Measurements from ENCODE around the gene DCAF7. TPM values are rescaled to one million over a fixed set of nuclear protein-coding genes. Genes with fewer than 3 reads are reported as not detected.

The DCAF7 gene
- total RNA-seq = 26.0 TPM
- 19.8 TPM for polyA plus RNA-seq
- long read RNA-seq, donor 1, full-length matches to known transcripts = 2 of 2 reads
- long read RNA-seq, donor 1, partial matches to known transcripts = 0 of 2 reads
- long read RNA-seq, donor 1, other reads (novel, unspliced or antisense) = 0 of 2 reads
- long read RNA-seq, donor 2 = 0 reads
- long read RNA-seq, donor 3, full-length matches to known transcripts = 13 of 22 reads
- long read RNA-seq, donor 3, partial matches to known transcripts = 9 of 22 reads
- long read RNA-seq, donor 3, other reads (novel, unspliced or antisense) = 0 of 22 reads
- long read RNA-seq, donor 4, full-length matches to known transcripts = 11 of 11 reads
- long read RNA-seq, donor 4, partial matches to known transcripts = 0 of 11 reads
- long read RNA-seq, donor 4, other reads (novel, unspliced or antisense) = 0 of 11 reads
- long read RNA-seq, donor 5, full-length matches to known transcripts = 24 of 38 reads
- long read RNA-seq, donor 5, partial matches to known transcripts = 14 of 38 reads
- long read RNA-seq, donor 5, other reads (novel, unspliced or antisense) = 0 of 38 reads
- long read RNA-seq, donor 6, full-length matches to known transcripts = 17 of 27 reads
- long read RNA-seq, donor 6, partial matches to known transcripts = 10 of 27 reads
- long read RNA-seq, donor 6, other reads (novel, unspliced or antisense) = 0 of 27 reads
- long read RNA-seq, donor 7, full-length matches to known transcripts = 17 of 31 reads
- long read RNA-seq, donor 7, partial matches to known transcripts = 14 of 31 reads
- long read RNA-seq, donor 7, other reads (novel, unspliced or antisense) = 0 of 31 reads
- long read RNA-seq, donor 8, full-length matches to known transcripts = 8 of 14 reads
- long read RNA-seq, donor 8, partial matches to known transcripts = 6 of 14 reads
- long read RNA-seq, donor 8, other reads (novel, unspliced or antisense) = 0 of 14 reads
- long read RNA-seq, donor 9, full-length matches to known transcripts = 11 of 17 reads
- long read RNA-seq, donor 9, partial matches to known transcripts = 6 of 17 reads
- long read RNA-seq, donor 9, other reads (novel, unspliced or antisense) = 0 of 17 reads
- long read RNA-seq, donor 10, full-length matches to known transcripts = 18 of 18 reads
- long read RNA-seq, donor 10, partial matches to known transcripts = 0 of 18 reads
- long read RNA-seq, donor 10, other reads (novel, unspliced or antisense) = 0 of 18 reads

DNA sequence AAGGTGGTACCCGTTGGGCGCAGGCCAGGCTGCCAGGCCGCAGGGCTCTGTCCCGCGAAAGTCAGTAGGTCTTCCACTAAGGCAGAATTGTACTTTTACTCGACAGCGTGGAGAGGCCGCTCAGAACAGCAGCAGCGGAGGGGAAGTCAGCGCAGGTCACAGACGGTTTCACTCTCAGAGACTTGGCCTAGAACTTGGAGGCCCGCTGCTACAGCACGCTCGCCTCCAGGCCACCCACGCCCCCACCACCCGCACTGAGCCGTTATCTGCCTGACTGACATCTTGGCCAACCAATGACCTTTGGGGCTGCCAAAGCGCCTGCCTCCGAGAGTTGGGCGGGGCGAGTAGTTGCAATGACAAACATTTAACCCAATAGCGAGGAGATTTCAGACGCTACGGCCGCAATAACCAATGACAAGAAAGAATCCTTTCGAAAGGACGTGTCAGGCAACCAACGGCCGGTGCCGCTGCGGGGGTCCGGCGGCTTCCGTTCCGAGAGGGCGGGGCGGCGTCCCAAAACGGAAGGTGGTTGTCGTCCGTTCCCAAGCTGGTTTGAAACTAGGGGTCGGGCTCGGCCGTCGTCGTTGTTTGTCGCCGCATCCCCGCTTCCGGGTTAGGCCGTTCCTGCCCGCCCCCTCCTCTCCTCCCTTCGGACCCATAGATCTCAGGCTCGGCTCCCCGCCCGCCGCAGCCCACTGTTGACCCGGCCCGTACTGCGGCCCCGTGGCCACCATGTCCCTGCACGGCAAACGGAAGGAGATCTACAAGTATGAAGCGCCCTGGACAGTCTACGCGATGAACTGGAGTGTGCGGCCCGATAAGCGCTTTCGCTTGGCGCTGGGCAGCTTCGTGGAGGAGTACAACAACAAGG, at the start of gene DCAF7:
TSS of gene DCAF7 (plus strand) at position 532 of the 871 bp plus-strand sequence. CDS start at position 733, 201 bp downstream.
- under 1% methylated on average over 72 of the region's 72 CpGs for WGBS
- H3K4me3 ChIP-seq (ENCODE audit: low read length in 2 of 2) = peak within 1 kb of the TSS; percentile 61 to 96
- peak within 1 kb of the TSS; percentile 87 to 89 for H3K27ac ChIP-seq (ENCODE audit: low read depth in 1 of 2, low read length in 1 of 2)
- H3K36me3 ChIP-seq (ENCODE audit: control insufficient read depth in 2 of 2, insufficient read depth in 2 of 2, low read length in 1 of 2) = peaks cover 0 to 7% of the 10 kb centered on the region in 2 donors
- DNase-seq (ENCODE audit: low read depth in 6 of 9, low spot score in 9 of 9) = peak; percentile 99 to 100 (median 100)
- H3K4me1 ChIP-seq (ENCODE audit: control insufficient read depth in 2 of 2, insufficient read depth in 2 of 2, low read length in 2 of 2) = peaks cover 14 to 20% of the 10 kb centered on the region in 2 donors
- H3K9me3 ChIP-seq (ENCODE audit: control insufficient read depth in 2 of 2, insufficient read depth in 1 of 2, low read length in 1 of 2) = no peaks in the 10 kb centered on the region
- no peaks in the 10 kb centered on the region for H3K27me3 ChIP-seq (ENCODE audit: control insufficient read depth in 2 of 2, insufficient read depth in 1 of 2, low read length in 1 of 2)

- Histone ChIP-seq H3K4me1 (ENCODE audit: control insufficient read depth in 2 of 2, insufficient read depth in 2 of 2, low read length in 2 of 2) (no peaks in the 10 kb centered on the region), H3K27ac (ENCODE audit: low read depth in 1 of 2, low read length in 1 of 2) (no peak overlapping the region), H3K27me3 (ENCODE audit: control insufficient read depth in 2 of 2, insufficient read depth in 1 of 2, low read length in 1 of 2) (peaks cover 0 to 7% of the 10 kb centered on the region in 2 donors), H3K36me3 (ENCODE audit: control insufficient read depth in 2 of 2, insufficient read depth in 2 of 2, low read length in 1 of 2) (no peaks in the 10 kb centered on the region), H3K4me3 (ENCODE audit: low read length in 2 of 2) (no peak overlapping the region), H3K9me3 (ENCODE audit: control insufficient read depth in 2 of 2, insufficient read depth in 1 of 2, low read length in 1 of 2) (no peaks in the 10 kb centered on the region)
- WGBS = 76% methylated on average over 14 of the region's 14 CpGs
- DNase-seq (ENCODE audit: low read depth in 6 of 9, low spot score in 9 of 9) = no peak
These were observed 49.5 kb upstream of the DCAF7 start for GRCh38 chr17:63500543-63501390.

- no peaks in the 10 kb centered on the region for H3K4me1 ChIP-seq (ENCODE audit: control insufficient read depth in 2 of 2, insufficient read depth in 2 of 2, low read length in 2 of 2)
- 89% methylated on average over 8 of the region's 8 CpGs for WGBS
- H3K27ac ChIP-seq (ENCODE audit: low read depth in 1 of 2, low read length in 1 of 2) = no peak overlapping the region
- H3K36me3 ChIP-seq (ENCODE audit: control insufficient read depth in 2 of 2, insufficient read depth in 2 of 2, low read length in 1 of 2) = no peaks in the 10 kb centered on the region
- no peak for DNase-seq (ENCODE audit: low read depth in 6 of 9, low spot score in 9 of 9)
- H3K4me3 ChIP-seq (ENCODE audit: low read length in 2 of 2) = no peak overlapping the region
- H3K27me3 ChIP-seq (ENCODE audit: control insufficient read depth in 2 of 2, insufficient read depth in 1 of 2, low read length in 1 of 2) = peaks cover 0 to 7% of the 10 kb centered on the region in 2 donors
- H3K9me3 ChIP-seq (ENCODE audit: control insufficient read depth in 2 of 2, insufficient read depth in 1 of 2, low read length in 1 of 2) = no peaks in the 10 kb centered on the region
These were observed 47.0 kb upstream of the DCAF7 start for GRCh38 chr17:63503341-63503705.

- Histone ChIP-seq H3K4me1 (ENCODE audit: control insufficient read depth in 2 of 2, insufficient read depth in 2 of 2, low read length in 2 of 2) (no peaks in the 10 kb centered on the region), H3K4me3 (ENCODE audit: low read length in 2 of 2) (no peak overlapping the region), H3K27me3 (ENCODE audit: control insufficient read depth in 2 of 2, insufficient read depth in 1 of 2, low read length in 1 of 2) (peaks cover 0 to 7% of the 10 kb centered on the region in 2 donors), H3K9me3 (ENCODE audit: control insufficient read depth in 2 of 2, insufficient read depth in 1 of 2, low read length in 1 of 2) (no peaks in the 10 kb centered on the region), H3K27ac (ENCODE audit: low read depth in 1 of 2, low read length in 1 of 2) (no peak overlapping the region), H3K36me3 (ENCODE audit: control insufficient read depth in 2 of 2, insufficient read depth in 2 of 2, low read length in 1 of 2) (no peaks in the 10 kb centered on the region)
- DNase-seq (ENCODE audit: low read depth in 6 of 9, low spot score in 9 of 9) = no peak
These were observed 46.0 kb upstream of the DCAF7 start for GRCh38 chr17:63504261-63504660.

- Histone ChIP-seq H3K4me3 (ENCODE audit: low read length in 2 of 2) (no peak overlapping the region), H3K27ac (ENCODE audit: low read depth in 1 of 2, low read length in 1 of 2) (no peak overlapping the region), H3K36me3 (ENCODE audit: control insufficient read depth in 2 of 2, insufficient read depth in 2 of 2, low read length in 1 of 2) (no peaks in the 10 kb centered on the region), H3K4me1 (ENCODE audit: control insufficient read depth in 2 of 2, insufficient read depth in 2 of 2, low read length in 2 of 2) (no peaks in the 10 kb centered on the region), H3K27me3 (ENCODE audit: control insufficient read depth in 2 of 2, insufficient read depth in 1 of 2, low read length in 1 of 2) (peaks cover 0 to 7% of the 10 kb centered on the region in 2 donors), H3K9me3 (ENCODE audit: control insufficient read depth in 2 of 2, insufficient read depth in 1 of 2, low read length in 1 of 2) (no peaks in the 10 kb centered on the region)
- WGBS = 96% methylated on average over 9 of the region's 9 CpGs
- no peak for DNase-seq (ENCODE audit: low read depth in 6 of 9, low spot score in 9 of 9)
These were observed 44.9 kb upstream of the DCAF7 start for GRCh38 chr17:63505341-63505740.

- WGBS = 97% methylated on average over 3 of the region's 3 CpGs
- DNase-seq (ENCODE audit: low read depth in 6 of 9, low spot score in 9 of 9) = no peak
- H3K36me3 ChIP-seq (ENCODE audit: control insufficient read depth in 2 of 2, insufficient read depth in 2 of 2, low read length in 1 of 2) = no peaks in the 10 kb centered on the region
- peaks cover 0 to 3% of the 10 kb centered on the region in 2 donors for H3K27me3 ChIP-seq (ENCODE audit: control insufficient read depth in 2 of 2, insufficient read depth in 1 of 2, low read length in 1 of 2)
- no peak overlapping the region for H3K27ac ChIP-seq (ENCODE audit: low read depth in 1 of 2, low read length in 1 of 2)
- H3K4me3 ChIP-seq (ENCODE audit: low read length in 2 of 2) = no peak overlapping the region
- H3K9me3 ChIP-seq (ENCODE audit: control insufficient read depth in 2 of 2, insufficient read depth in 1 of 2, low read length in 1 of 2) = no peaks in the 10 kb centered on the region
- no peaks in the 10 kb centered on the region for H3K4me1 ChIP-seq (ENCODE audit: control insufficient read depth in 2 of 2, insufficient read depth in 2 of 2, low read length in 2 of 2)
These were observed 43.6 kb upstream of the DCAF7 start for GRCh38 chr17:63506627-63507026.

DNA sequence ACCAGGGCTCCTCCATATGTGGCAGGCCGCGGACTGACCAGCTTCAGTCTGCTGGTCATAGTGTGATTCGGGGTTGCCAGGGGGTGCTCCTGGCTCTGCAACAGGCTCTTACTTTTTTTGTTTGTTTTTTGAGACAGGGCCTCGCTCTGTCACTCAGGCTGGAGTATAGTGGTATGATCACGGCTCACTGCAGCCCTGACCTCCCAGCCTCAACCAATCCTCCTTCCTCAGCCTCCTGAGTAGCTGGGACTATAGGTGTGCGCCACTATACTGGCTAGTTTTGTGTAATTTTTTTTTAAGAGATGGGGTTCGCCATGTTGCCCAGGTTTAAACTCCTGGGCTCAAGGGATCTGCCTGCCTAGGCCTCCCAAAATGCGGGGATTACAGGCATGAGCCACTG, 38.9 kb upstream of the DCAF7 start:
- H3K36me3 ChIP-seq (ENCODE audit: control insufficient read depth in 2 of 2, insufficient read depth in 2 of 2, low read length in 1 of 2) = no peaks in the 10 kb centered on the region
- 97% methylated on average over 8 of the region's 8 CpGs for WGBS
- DNase-seq (ENCODE audit: low read depth in 6 of 9, low spot score in 9 of 9) = no peak

GRCh38 chr17:63512388-63512787, 37.9 kb upstream of the DCAF7 start:
- 95% methylated on average over 3 of the region's 3 CpGs for WGBS

More for the DNA sequence above, 38.9 kb upstream of the DCAF7 start:
- no peaks in the 10 kb centered on the region for H3K27me3 ChIP-seq (ENCODE audit: control insufficient read depth in 2 of 2, insufficient read depth in 1 of 2, low read length in 1 of 2)
- no peaks in the 10 kb centered on the region for H3K9me3 ChIP-seq (ENCODE audit: control insufficient read depth in 2 of 2, insufficient read depth in 1 of 2, low read length in 1 of 2)
- H3K27ac ChIP-seq (ENCODE audit: low read depth in 1 of 2, low read length in 1 of 2) = no peak overlapping the region
- H3K4me3 ChIP-seq (ENCODE audit: low read length in 2 of 2) = no peak overlapping the region
- H3K4me1 ChIP-seq (ENCODE audit: control insufficient read depth in 2 of 2, insufficient read depth in 2 of 2, low read length in 2 of 2) = no peaks in the 10 kb centered on the region

More at GRCh38 chr17:63512388-63512787, 37.9 kb upstream of the DCAF7 start:
- Histone ChIP-seq H3K4me1 (ENCODE audit: control insufficient read depth in 2 of 2, insufficient read depth in 2 of 2, low read length in 2 of 2) (no peaks in the 10 kb centered on the region), H3K9me3 (ENCODE audit: control insufficient read depth in 2 of 2, insufficient read depth in 1 of 2, low read length in 1 of 2) (no peaks in the 10 kb centered on the region), H3K27me3 (ENCODE audit: control insufficient read depth in 2 of 2, insufficient read depth in 1 of 2, low read length in 1 of 2) (no peaks in the 10 kb centered on the region), H3K27ac (ENCODE audit: low read depth in 1 of 2, low read length in 1 of 2) (no peak overlapping the region), H3K4me3 (ENCODE audit: low read length in 2 of 2) (no peak overlapping the region), H3K36me3 (ENCODE audit: control insufficient read depth in 2 of 2, insufficient read depth in 2 of 2, low read length in 1 of 2) (no peaks in the 10 kb centered on the region)
- no peak for DNase-seq (ENCODE audit: low read depth in 6 of 9, low spot score in 9 of 9)
